Measurements from ENCODE around the gene GPATCH2. TPM values are rescaled to one million over a fixed set of nuclear protein-coding genes. Genes with fewer than 3 reads are reported as not detected.

The GPATCH2 gene
- total and polyA plus RNA-seq, 10 of the 15 experiments (the other 5 are each of a cell fraction or from before 2014, with no cell fraction given), result 3.2 to 12.2 (median 5.4) TPM

DNA sequence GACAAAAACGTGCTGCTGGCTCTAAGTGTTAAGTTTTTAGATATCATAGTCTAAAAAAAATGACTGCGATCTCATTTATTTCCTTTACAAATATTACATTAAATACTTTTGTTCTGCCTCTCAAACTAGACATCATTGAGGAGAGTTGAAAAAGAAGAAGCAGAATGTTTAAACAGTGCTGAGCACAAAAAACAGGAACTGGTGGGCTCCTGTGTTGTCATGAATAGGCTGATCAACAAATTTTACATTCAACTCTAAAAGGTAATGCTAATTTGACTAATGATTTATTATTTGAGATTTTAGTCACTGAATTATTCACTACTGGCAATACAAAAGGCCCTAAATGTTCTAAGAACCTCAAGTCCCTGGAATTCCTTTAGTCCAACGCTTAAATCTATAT, 66.1 kb downstream of the GPATCH2 start:
- Histone ChIP-seq H2AFZ (ENCODE audit: control insufficient read depth, low read depth, low read length) (no peak overlapping the region), H3K27ac (ENCODE audit: control insufficient read depth, insufficient read depth) (no peak overlapping the region), H3K4me1 (ENCODE audit: control insufficient read depth, insufficient read depth, low read length) (no peaks in the 10 kb centered on the region), H3K4me2 (ENCODE audit: control insufficient read depth, insufficient read depth) (no peak overlapping the region), H3K36me3 (ENCODE audit: control insufficient read depth in 2 of 2, insufficient read depth in 2 of 2, low read length in 1 of 2) (no peaks in the 10 kb centered on the region), H3K4me3 (no peak overlapping the region), H3K79me2 (ENCODE audit: control insufficient read depth, insufficient read depth, low read length) (no peaks in the 10 kb centered on the region), H3K27me3 (replicated peaks in 1 of 2; ENCODE audit: control insufficient read depth in 2 of 2, insufficient read depth in 2 of 2, low read length in 1 of 2) (no peaks in the 10 kb centered on the region), H3K9ac (ENCODE audit: control insufficient read depth, insufficient read depth, low read length) (no peak overlapping the region), H3K9me3 (replicated peaks; ENCODE audit: control insufficient read depth, insufficient read depth, low read length) (no peaks in the 10 kb centered on the region), H4K20me1 (ENCODE audit: control insufficient read depth, insufficient read depth) (no peaks in the 10 kb centered on the region)
- 47% methylated on average over 3 of the region's 3 CpGs for WGBS (ENCODE audit: insufficient coverage, insufficient replicate concordance, low lambda C conversion rate, missing lambda C conversion rate)
- DNase-seq (ENCODE audit: low read depth, low spot score), result no peak
- TF ChIP-seq NBN (IDR thresholded peaks at IDR 0.05) (no peak), GATAD2B (conservative IDR thresholded peaks at IDR 0.05; ENCODE audit: low read depth) (no peak), POLR2A (IDR thresholded peaks at IDR 0.05; ENCODE audit: low read depth, low read length) (no peak), IKZF1 (conservative IDR thresholded peaks at IDR 0.05) (no peak), EZH2 (IDR thresholded peaks at IDR 0.05; ENCODE audit: borderline replicate concordance, control insufficient read depth, low read depth, low read length) (no peak), SPI1 (IDR thresholded peaks at IDR 0.05; ENCODE audit: borderline replicate concordance, insufficient read depth, low read depth, low read length) (peak; percentile 32; the same call in 1 of the 2 replicates), FOXK2 (IDR thresholded peaks at IDR 0.05) (no peak), ZNF24 (IDR thresholded peaks at IDR 0.05) (no peak)
- in situ Hi-C loops (cut with MboI) (no loop called here), intact Hi-C loops (cut with micrococcal nuclease; ENCODE audit: unreplicated experiment) (no loop called here)
- ChIA-PET CTCF (no interaction called here), POLR2A (no interaction called here), SMC1A (ENCODE audit: uncharacterized antibody, unreplicated experiment) (no interaction called here), RAD21 (ENCODE audit: unreplicated experiment) (no interaction called here)
- BruUV-seq (replicated peaks), result no TSS peak
- no peak for ATAC-seq
- no peak for FAIRE-seq

DNA sequence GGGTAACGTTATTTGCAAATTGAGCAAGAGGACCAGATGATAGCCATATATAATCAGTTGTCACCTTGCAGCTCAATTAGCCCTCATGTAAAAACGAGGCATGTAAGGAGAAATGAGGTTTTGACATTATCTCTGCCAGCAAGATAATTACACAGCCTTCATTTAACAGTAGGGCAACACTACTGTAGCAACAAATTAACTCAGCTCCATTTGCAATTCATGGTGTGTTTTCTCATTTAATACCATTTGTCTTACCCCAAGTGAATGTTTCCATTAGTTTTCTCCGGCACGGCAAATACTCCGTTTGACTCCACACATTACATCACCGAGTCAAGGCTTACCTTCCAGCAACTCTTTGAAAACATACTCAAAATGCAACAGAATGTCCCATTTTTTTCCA, 66.7 kb downstream of the GPATCH2 start:
- ATAC-seq (no peak), FAIRE-seq (no peak), DNase-seq (ENCODE audit: low read depth, low spot score) (no peak)
- SMC1A ChIA-PET (ENCODE audit: uncharacterized antibody, unreplicated experiment), result no interaction called here
- H3K9ac ChIP-seq (ENCODE audit: control insufficient read depth, insufficient read depth, low read length), result no peak overlapping the region
- RAD21 ChIA-PET (ENCODE audit: unreplicated experiment), result no interaction called here
- no peaks in the 10 kb centered on the region for H4K20me1 ChIP-seq (ENCODE audit: control insufficient read depth, insufficient read depth)
- CTCF ChIA-PET, result no interaction called here
- POLR2A ChIA-PET, result no interaction called here
- H3K4me3 ChIP-seq, result no peak overlapping the region
- WGBS (ENCODE audit: insufficient coverage, insufficient replicate concordance, low lambda C conversion rate, missing lambda C conversion rate), result 88% methylated on average over 6 of the region's 6 CpGs
- no peaks in the 10 kb centered on the region for H3K36me3 ChIP-seq (ENCODE audit: control insufficient read depth in 2 of 2, insufficient read depth in 2 of 2, low read length in 1 of 2)
- no peaks in the 10 kb centered on the region for H3K79me2 ChIP-seq (ENCODE audit: control insufficient read depth, insufficient read depth, low read length)
- H2AFZ ChIP-seq (ENCODE audit: control insufficient read depth, low read depth, low read length), result no peak overlapping the region
- H3K27me3 ChIP-seq (replicated peaks in 1 of 2; ENCODE audit: control insufficient read depth in 2 of 2, insufficient read depth in 2 of 2, low read length in 1 of 2), result no peaks in the 10 kb centered on the region
- no peaks in the 10 kb centered on the region for H3K4me1 ChIP-seq (ENCODE audit: control insufficient read depth, insufficient read depth, low read length)
- in situ Hi-C loops (cut with MboI) (no loop called here), intact Hi-C loops (cut with micrococcal nuclease; ENCODE audit: unreplicated experiment) (no loop called here)
- no peak overlapping the region for H3K27ac ChIP-seq (ENCODE audit: control insufficient read depth, insufficient read depth)
- BruUV-seq (replicated peaks), result no TSS peak
- H3K9me3 ChIP-seq (replicated peaks; ENCODE audit: control insufficient read depth, insufficient read depth, low read length), result no peaks in the 10 kb centered on the region
- no peak overlapping the region for H3K4me2 ChIP-seq (ENCODE audit: control insufficient read depth, insufficient read depth)
- no peak for TF ChIP-seq ZNF207 (IDR thresholded peaks at IDR 0.05; ENCODE audit: borderline replicate concordance)
- TF ChIP-seq SMAD1 (IDR thresholded peaks at IDR 0.05; ENCODE audit: low read depth, partially characterized antibody), result no peak
- no peak for TF ChIP-seq SREBF1 (IDR thresholded peaks at IDR 0.05; ENCODE audit: low read length)
- no peak for TF ChIP-seq MTA3 (IDR thresholded peaks at IDR 0.05; ENCODE audit: borderline replicate concordance, low read length)
- TF ChIP-seq, protein P1, sequence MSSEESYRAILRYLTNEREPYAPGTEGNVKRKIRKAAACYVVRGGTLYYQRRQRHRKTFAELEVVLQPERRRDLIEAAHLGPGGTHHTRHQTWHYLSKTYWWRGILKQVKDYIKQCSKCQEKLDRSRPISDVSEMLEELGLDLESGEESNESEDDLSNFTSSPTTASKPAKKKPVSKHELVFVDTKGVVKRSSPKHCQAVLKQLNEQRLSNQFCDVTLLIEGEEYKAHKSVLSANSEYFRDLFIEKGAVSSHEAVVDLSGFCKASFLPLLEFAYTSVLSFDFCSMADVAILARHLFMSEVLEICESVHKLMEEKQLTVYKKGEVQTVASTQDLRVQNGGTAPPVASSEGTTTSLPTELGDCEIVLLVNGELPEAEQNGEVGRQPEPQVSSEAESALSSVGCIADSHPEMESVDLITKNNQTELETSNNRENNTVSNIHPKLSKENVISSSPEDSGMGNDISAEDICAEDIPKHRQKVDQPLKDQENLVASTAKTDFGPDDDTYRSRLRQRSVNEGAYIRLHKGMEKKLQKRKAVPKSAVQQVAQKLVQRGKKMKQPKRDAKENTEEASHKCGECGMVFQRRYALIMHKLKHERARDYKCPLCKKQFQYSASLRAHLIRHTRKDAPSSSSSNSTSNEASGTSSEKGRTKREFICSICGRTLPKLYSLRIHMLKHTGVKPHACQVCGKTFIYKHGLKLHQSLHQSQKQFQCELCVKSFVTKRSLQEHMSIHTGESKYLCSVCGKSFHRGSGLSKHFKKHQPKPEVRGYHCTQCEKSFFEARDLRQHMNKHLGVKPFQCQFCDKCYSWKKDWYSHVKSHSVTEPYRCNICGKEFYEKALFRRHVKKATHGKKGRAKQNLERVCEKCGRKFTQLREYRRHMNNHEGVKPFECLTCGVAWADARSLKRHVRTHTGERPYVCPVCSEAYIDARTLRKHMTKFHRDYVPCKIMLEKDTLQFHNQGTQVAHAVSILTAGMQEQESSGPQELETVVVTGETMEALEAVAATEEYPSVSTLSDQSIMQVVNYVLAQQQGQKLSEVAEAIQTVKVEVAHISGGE (CRISPR knock-in tag; IDR thresholded peaks at IDR 0.05), result no peak
- TF ChIP-seq POLR2AphosphoS5 (IDR thresholded peaks at IDR 0.05; ENCODE audit: low read length), result no peak
- TF ChIP-seq, protein P2, sequence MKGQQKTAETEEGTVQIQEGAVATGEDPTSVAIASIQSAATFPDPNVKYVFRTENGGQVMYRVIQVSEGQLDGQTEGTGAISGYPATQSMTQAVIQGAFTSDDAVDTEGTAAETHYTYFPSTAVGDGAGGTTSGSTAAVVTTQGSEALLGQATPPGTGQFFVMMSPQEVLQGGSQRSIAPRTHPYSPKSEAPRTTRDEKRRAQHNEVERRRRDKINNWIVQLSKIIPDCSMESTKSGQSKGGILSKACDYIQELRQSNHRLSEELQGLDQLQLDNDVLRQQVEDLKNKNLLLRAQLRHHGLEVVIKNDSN (IDR thresholded peaks at IDR 0.05; ENCODE audit: borderline replicate concordance, extremely low read length, insufficient read depth, low read depth, low read length), result no peak
- no peak for TF ChIP-seq MAX (IDR thresholded peaks at IDR 0.05; ENCODE audit: low read depth, low read length)

Measured in GM12878 (cell line).